Iris pigment epithelial cell (primary cell): ENCODE measurements around the gene ZC3H12C.

Source experiments
- DNase-seq: peaks from one replicate; pipeline ENCODE4 v3.0.0-alpha.2; 2011; ENCODE audit warnings: low read depth

Gene ZC3H12C

DNA sequence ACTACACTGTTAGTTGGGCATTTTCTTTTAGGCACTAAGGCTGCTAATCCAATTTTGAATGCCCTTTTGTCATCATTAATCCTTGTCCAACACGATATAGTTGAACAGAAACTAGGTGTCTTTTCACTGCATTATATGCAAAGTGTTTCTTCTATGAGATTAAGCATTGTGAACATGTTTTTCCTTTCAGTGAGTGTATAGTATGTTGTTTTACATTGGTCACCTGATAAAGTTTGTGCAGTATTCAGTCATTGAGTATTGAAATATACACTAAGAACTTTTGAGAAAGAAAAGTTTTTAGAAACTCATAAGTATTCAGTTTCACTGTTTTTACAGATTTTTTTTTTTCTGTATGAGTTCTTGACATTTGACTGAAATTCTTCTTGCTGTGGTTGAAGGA is 59.0 kb downstream of the ZC3H12C start:
- DNase-seq = no peak

DNA sequence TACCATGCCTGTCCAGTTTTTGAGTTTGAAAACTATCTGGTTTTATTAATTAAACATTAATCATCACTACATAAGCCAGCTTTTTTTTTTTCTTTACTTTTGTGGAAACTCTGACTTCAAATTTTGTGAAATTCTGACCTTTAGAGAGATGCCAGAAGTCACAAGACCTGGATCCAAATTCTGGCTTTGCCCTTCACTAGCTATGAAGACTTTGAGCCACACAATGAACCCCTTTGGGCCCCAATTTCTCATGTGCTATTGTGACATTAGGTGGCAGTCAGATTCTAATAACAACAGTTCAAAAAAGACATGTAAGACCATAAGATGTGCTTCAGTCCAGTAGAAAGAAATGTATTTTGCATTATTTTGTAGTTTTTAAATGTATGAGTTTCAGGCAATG is 60.3 kb downstream of the ZC3H12C start:
- DNase-seq = no peak

DNA sequence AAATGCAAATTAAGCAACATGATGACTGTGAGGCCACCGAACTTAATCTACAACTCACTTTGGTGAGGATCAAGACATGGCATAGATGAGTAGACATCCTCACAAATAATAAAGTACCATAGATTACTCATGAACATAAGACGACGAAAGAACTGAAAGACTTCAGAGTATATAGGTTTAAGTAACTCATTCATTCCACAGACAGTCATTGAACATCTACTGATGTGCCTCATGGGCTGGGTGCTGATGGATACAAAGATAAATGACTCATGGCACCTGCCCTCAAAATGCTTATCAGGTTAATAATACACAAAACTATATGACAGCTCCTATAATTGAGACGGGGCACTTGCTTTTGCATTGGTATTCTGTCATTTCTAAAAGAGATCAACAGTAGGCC is 63.3 kb downstream of the ZC3H12C start:
- DNase-seq = no peak

DNA sequence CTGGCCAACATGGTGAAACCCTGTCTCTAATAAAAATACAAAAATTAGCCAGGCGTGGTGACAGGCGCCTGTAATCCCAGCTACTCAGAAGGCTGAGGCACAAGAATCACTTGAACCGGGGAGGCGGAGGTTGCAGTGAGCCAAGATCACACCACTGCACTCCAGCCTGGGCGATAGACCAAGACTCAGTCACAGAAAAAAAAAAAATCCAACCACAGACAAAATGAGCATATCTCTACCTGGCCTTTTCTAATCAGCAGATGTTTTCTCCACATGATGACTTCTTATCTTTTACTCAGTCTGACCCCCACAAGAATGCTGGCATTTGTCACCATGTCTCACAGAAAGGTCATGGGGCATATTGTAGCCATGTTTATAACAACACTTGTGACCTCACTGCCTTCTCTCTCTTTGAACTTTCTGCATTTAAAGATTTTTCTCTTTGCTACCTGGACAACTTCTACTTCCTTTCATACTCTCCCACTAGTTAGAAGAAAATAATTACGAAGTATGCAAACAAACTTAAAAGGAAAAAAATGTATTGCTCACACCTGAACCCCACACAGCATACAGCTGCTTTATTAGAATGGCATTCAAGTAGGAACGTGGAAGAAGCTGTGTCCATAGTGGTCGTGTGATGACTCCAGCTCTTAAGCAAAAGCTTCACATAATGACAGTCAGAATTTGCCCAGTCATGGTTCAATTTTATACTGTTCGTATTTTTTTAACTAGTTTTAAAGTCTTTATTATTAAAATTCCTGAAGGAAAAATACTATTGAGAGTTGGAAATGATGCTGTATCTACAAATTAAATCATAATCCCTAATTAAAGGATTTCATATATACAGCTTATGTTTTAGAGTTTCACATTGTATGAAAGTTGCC is 65.4 kb downstream of the ZC3H12C start:
- no peak for DNase-seq

DNA sequence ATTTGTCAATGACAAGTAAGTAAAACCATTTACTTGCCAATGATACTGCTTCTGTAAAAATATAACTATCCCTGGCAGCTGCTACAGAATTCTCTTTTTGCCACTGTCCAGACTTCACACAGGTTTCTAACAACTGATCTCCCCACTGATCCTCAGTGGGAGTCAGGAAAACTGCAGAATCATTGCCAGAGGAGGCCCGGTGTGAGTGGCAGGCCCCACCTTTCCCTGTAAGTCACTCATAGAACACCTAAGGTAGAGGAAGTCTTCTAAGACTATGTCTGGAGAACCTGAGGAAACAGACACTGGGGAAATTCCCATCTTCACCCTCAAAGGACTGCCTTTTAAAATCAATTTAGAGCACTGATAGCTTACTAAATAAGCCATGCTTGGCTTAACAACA is 66.3 kb downstream of the ZC3H12C start:
- DNase-seq = peak; percentile 33

DNA sequence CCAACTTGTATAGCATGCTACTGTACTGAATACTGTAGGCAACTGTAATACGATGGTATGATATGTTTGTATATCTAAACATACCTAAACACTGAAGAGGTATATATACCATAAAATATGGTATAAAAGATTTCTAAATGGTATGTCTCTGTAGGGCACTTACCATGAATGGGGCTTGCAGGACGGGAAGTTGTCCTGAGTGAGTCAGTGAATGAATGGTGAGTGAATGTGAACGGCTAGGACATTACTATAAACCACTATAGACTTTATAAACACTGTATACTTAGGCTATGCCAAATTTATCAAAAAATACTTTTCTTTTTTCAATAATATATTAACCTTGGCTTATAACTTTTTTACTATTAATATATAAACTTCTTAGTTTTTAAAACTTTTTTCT is 66.8 kb downstream of the ZC3H12C start:
- peak; percentile 77 for DNase-seq

DNA sequence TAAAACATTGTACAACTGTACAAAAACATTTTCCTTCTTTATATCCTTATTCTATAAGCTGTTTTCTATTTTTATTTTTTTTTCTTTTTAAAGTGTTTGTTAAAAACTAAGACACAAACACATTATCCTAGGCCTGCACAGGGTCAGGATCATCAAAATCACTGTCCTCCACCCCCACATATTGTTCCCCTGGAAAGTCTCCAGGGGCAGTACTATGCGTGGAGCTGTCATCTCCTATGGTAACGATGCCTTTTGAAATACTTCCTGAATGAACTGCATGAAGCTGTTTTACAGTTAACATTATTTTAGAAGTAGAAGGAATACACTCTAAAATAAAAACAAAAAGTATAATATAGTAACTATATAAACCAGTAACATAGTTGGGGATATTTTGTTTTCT is 67.2 kb downstream of the ZC3H12C start:
- DNase-seq = peak; percentile 45

DNA sequence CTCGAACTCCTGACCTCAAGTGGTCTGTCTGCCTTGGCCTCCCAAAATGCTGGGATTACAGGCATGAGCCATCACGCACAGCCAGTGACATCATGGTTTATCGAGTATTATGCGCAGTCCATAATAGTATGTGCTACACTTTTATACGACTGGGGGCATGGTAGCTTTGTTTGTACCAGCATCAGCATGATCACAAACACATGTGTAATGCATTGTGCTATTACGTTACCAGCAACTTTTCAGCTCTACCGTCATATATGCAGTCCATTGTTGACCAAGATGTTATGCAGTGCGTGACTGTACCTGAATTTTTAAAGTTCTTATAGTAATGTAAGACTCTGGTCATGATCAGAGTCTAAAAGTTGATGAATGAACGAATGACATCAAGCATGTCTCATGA is 67.9 kb downstream of the ZC3H12C start:
- DNase-seq = no peak

DNA sequence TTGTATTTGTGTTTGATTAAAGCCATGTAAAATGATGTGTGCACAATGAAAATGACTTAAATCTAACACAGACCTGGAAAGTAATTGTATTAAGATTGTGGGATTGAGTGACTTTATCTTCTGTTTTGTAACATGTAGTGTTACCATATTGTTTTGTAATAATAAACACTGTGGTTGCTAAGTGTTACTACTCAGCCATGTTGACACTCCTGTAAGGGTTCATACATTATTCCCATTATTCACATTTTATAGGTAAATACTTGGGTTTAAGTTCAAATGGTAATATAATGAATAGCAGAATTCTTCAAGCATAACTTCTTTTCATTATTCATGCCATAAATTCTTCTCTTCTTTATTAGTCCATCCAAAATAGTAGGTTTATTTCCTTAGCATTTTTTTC is 69.0 kb downstream of the ZC3H12C start:
- DNase-seq = peak; percentile 60

DNA sequence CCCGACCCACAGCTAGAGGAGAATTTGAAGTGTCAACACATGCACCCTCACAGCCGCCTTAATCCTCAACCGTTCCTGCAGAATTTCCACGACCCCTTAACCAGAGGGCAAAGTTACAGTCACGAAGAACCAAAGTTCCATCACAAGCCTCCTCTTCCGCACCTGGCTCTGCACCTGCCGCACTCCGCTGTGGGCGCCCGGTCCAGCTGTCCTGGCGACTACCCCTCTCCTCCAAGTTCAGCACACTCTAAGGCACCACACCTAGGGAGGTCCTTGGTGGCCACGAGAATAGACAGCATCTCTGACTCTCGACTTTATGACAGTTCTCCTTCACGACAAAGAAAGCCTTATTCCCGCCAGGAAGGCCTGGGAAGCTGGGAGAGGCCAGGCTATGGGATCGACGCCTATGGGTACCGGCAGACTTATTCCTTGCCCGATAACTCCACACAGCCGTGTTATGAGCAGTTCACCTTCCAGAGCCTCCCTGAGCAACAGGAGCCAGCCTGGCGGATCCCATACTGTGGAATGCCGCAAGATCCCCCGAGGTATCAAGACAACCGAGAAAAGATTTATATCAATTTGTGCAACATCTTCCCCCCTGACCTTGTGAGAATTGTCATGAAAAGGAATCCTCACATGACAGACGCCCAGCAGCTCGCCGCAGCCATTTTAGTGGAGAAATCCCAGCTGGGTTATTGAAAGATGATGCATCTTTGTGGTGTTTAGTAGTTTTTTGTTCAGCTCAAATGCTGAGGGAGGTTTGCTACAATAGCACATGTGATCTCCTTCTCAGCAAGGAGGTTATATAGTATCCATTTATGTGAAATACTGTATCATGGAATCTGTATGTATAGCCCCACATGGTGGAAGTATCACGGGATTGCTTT is 72.1 kb downstream of the ZC3H12C start:
- DNase-seq = no peak

DNA sequence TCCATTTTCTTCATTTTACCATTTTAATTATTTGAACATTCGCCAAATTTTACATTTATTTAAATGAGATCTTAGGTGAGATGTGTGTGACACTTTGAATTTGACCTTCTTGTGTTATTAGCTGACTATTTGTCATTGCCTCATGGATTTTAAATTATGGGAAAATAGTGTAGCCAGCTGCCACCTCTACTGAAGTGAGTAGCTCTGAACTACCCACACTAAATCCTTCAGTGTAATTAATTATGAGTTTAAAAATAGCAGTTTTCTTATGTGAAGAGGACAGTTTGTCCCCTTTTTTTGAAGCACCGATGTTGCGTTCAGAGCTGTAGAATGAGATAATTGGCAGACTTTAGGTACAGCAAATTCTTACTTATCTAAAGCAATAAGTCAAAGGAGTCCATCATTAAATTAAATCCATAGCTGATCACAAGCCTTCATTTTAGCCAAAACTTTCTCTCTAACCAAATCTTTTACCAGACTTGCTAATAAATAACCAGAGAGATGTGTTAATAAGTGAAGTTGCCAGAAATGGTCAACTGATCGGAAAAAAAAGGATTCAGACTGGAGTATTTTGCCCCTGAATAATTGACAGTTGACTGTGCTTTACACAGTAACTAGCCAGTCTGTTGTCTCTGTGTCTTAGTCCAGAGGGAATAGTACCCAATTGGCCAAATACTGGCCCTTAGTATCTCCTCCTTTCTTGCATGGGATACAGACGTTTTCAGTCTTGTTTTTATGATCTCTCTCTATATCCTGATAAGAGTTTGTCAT is 75.0 kb downstream of the ZC3H12C start:
- DNase-seq = no peak

DNA sequence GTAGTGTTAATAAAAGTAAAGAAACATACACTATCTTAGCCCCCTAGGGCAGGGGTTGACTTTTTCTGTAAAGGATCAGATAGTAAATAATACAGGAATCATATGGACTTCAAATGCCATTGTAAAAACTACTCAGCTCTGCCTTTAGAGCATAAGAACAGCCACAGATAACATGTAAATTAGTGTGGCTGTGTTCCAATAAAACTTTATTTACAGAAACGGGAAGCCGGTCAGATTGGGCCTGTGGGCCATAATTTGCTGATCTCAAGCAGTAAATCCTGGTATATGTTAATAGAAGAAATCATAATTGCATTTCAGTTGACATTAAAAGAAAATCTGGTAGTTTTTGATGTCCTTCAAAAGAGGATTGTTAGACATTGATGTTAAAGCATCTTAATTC is 76.5 kb downstream of the ZC3H12C start:
- no peak for DNase-seq

DNA sequence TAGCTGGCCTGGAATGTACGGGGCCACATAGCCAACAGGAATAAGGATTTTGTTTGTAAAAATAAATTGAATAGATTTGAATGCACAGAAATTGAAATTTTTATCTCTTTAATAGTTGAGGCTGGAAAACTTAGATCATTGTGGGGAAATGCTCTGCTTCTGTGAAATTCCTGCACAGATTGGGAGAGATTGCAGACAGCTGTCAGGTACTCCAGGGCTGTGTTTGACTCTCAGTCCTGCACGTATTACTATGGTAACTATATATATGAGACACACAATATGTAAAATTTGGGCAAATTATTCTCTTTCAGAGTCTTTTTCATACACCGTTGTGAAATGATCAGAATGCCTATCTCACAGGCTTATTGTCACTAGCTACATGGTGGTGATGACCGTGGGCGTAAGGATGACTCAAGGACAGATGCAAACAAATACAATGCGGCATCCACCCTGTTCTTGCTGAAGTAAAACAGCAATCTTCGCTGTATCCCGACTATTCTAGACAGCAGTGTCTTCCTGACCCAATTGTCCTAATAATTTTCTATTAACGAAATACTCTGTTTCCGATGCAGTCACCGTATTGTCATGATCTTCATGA is 79.4 kb downstream of the ZC3H12C start:
- no peak for DNase-seq

DNA sequence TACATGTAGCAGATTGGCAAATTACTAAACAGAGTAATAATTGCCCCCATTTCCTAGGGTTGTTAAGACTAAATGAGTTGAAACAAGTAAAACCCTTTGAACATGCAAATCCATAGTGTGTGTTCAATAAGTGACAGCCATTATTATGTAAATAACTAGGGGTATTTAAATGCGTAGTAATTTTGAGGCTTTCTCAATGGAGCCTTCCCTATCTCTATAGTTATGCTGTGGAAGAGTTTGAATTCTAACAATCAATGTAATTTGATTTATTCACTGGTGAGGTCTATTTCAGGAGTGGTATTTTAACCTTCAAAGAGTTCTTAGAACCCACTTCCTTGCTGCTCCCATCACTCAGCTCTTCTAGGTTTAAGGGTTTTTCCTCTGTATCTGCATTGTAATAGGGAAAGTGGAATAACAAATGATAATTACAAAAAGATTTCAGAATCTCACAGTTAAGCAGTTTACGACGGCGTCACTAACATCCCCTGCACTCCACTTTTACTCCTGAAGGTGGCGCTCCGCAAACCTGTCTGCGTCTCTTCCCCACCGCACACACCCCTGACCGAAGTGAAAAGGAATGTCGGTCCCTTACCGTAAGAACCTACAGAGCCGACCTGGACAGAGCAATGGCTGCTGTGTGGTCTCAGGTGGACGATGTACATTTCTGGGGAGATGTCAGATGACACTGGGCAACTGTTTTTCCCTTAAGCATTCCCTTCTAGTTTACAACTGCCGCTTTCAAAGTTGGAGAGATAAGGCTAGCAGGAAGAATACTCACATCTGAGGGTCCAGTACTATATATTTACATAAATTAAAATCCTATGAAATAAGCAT is 80.8 kb downstream of the ZC3H12C start:
- DNase-seq = peak; percentile 87

DNA sequence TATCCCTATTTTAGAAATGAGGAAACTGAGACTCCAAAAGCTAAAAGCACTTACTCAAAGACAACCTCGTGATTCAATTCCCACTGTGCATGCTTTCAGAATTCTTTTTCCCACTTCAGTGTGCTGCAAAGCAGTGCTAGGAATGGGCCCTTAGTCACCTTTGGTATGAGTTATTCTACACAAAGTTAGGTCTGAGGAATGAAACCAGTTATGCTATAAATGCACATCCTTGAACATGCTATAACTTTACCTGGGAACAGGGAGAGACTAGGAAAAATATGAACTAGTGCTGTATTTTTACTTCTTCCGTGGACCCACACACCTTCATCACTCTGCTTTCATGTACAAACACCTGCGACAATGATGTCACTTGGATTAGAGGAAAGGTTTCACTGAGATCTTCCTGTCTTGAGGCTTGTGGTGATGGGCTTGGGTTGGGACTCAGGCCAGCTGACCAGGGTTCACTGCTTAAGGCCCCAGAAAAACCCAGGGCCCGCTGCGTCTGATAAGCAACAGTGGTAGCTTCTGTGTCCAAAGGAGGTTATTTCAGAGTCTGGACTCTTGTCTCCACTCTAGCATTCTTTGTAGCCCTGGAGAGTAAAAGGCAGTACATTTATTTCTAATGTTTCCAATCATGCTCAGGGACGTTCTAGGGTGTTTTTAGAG is 81.6 kb downstream of the ZC3H12C start:
- peak; percentile 78 for DNase-seq

DNA sequence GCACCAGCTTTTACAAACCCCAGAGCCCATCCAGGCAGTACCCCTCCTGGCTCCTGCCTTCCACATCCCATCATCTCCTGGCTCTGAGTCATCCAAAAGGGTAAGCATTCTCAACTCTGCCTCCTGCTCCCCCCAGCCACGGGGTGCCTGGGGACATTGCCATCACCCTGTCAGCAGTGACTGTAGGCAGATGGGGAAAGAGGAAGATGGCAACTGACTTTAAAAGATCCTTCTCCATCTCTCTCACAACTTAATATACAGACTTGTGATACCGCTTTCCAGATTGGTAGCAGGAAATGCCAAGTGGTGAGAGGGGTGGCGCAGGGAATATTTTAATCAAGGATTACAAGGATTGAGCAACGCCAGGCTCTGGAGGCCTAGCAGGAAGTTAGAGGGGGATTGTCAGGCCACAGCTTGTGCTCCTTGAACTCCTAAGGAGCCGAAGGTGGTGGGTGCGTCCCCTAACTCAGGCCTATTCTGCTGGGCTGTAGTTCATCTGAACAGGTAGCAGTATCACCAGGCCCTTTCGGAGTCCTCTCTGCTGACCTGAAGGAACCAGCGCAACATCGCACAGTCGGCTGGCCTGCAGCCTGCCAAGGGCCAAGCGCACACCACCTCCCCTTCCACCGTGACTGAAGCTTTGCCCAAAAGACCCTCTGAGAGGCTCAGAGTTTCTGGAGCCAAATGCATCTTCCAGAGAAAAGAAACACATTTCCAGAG is 83.3 kb downstream of the ZC3H12C start:
- DNase-seq = peak; percentile 61

DNA sequence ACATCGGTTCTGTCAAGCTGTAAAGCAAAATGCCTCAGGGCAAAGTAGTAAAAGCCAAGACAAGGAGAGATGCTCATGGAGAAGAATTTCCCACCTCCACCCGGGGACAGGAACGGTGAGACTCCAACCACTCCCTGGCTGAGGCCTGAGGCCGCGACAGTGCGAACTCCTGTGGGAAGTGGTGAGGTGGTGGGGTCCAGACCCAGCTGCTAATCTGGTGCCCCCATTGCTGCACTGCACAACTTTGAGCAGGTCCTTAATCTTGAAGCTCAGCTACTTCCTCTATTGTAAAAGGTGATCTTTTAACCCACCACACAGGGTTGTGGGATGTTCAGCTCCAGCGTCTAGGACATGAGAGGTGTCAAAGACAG is 83.9 kb downstream of the ZC3H12C start:
- DNase-seq = no peak

DNA sequence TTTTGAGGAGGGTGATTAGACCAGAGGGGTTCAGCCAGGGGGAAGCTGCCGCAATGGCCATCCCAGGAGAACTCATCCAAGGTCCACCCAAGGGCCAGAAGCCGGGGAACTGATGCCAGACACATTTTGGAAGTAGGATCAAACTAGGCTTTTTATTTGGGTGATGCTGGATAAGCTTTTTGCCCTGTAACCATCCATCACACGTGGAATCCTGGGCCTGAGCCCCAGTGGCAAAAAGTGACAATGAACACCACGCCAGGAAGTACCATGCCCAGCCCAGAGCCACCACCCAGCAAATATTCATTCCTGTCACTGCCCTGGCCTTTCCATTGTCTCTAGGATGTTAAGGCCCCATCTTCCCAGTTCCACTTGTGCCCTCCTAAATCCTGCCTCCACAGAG is 85.9 kb downstream of the ZC3H12C start:
- no peak for DNase-seq

DNA sequence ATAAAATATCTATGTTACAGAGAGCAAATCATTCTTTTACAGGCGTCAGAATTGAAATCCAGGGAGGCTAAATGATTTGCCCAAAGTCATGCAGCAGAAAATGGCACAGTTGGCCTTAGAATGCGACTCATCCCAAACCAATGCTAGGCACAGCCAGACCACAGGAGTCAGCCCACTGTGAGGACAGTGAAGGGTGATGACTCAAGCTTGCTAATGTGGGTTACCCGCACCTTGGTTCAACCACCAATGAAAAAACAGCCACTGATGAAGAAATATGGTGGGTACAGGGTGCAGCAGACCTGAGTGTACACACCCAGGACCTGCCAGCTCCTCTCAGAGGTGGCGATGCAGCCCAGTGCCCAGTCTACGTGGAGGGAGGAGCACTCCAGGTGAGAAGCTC is 89.7 kb downstream of the ZC3H12C start:
- peak; percentile 74 for DNase-seq

DNA sequence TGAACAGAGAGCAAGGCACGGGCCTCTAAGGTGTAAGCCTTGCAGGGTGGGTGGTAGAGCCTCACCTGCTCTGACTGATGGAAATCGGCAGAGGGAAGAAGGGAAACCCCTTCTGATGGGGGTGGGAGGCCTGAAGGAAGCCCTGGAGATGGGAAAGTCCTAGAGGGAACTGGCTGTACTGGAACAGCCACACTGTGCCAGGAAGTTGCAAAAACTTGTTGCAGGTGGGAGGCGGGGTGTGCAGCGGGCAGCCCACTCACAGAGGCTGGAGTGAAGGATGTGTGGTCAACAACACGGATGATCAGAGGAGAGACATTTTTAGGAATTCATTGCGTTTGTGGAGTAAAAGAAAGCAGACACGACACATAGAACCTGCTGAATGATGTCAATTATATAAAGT is 91.3 kb downstream of the ZC3H12C start:
- peak; percentile 76 for DNase-seq
